Measurements from ENCODE around the gene LSAMP. TPM values are rescaled to one million over a fixed set of nuclear protein-coding genes. Genes with fewer than 3 reads are reported as not detected.
A peak's percentile ranks its signal among the peaks of the same experiment; 100 is the strongest.

Gene LSAMP
- total RNA-seq, 1 experiment from 2014 or later = not detected

DNA sequence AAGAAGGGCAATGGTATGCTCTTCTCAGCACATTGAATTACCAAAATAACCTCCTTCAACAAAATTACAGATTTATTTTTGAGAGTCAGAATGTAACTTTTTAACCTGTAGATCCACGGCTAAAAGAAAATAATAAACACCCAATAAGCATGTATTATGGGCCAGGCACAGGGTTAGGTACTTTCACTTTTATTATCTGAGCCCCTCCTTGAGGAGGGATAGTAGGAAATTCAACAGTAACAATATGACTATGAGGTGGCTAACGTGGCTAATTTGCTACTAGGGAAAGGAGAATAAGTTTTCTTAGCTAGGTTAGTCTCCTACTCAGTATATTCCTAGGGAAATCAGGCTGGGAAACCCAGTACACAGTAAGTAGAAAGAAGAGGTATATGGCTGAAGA is 515.1 kb downstream of the LSAMP start:
- DNase-seq (ENCODE audit: low read depth) = no peak
- in situ Hi-C loops (cut with HindIII; ENCODE audit: low pct_unique_long_range_greater_than_20kb, low sequenced_read_pairs) = no loop called here

DNA sequence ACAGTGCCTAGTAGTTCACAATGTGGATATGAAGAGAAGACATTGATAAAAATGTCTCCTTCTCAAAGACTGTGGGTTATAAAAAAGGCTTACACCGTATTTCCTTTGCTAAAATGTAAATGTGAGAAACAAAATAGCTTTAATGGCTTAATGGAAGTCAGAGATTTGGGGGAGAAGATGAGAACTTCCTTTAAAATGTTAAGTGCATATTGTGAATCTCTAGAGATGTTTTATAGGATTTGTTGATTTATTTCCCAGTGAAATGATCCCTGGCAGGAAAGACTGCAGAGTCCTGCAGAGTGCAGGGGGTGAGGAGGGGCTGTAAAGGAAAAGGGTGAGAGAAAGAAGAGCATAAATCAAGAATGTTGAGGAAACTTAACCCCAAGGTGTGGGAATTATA is 516.9 kb downstream of the LSAMP start:
- no peak for DNase-seq (ENCODE audit: low read depth)
- in situ Hi-C loops (cut with HindIII; ENCODE audit: low pct_unique_long_range_greater_than_20kb, low sequenced_read_pairs) = no loop called here

DNA sequence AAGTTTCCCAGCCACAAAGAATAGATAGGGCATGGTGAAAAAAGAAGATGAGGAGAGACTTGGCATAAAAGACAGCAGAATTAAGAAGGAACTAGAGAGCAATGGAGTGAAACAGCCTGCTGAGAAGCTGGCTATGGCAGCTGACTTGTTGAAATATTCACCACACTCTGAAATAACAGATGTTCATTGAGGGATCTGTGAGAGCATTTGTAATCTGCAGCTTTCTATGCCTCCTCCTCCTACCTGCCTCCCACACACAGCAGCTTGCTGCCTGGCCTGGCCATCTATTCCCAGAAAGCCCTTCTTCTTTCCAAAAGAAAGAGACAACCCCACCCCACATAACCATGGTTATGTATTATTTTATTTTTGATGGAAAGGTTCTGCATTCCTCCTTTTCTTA is 518.1 kb downstream of the LSAMP start:
- in situ Hi-C loops (cut with HindIII; ENCODE audit: low pct_unique_long_range_greater_than_20kb, low sequenced_read_pairs) = no loop called here
- no peak for DNase-seq (ENCODE audit: low read depth)

DNA sequence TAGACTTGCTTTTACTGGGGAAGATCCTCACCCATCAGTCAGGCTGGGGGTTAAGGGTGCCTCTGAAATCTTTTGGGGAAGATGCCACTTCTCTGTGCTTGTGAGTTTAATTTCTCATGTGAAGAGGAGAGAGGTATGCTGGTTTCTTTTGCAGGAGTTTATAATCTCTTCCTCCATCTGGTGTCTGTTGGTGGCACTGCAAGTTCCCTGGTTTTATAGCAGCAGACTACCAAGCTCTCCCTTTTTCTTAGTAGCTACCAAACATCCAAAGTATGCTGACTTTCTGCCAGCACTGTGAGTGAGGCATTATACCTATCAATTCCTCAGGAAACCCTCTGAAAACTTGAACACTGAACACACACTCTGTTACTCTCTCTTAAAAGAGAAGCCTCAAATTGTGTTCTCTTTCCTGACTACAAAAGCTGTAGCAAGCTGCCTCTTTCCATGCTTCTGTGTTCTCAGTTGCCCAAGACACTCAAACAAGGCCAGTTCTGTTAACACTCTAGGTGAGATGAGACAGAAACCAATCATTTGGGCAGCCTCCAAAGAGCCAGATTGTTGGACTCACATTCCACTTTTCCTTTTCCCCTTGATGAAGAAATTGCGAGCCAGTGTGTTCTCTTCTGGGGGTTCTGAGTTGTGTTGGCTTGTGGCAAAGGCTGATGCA is 522.5 kb downstream of the LSAMP start:
- DNase-seq (ENCODE audit: low read depth) = peak; percentile 6
- in situ Hi-C loops (cut with HindIII; ENCODE audit: low pct_unique_long_range_greater_than_20kb, low sequenced_read_pairs) = no loop called here

DNA sequence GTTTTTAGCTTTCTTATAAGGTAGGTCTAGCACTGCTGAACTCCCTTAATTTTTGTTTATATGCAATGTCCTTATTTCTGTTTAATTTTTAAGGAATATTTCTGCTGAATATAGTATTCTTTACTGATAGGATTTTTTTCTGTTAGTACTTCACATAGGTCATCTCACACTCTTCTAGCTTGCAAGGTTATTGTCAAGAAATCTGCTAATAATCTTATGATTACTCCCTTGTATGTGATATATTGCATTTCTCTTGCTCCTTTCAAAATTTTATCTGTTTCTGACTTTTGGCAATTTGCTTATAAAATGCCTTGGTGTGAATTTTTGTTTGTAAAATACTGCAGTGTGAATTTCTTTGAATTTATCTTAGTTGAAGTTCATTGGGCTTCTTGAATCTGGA is 523.6 kb downstream of the LSAMP start:
- DNase-seq (ENCODE audit: low read depth) = no peak
- in situ Hi-C loops (cut with HindIII; ENCODE audit: low pct_unique_long_range_greater_than_20kb, low sequenced_read_pairs) = no loop called here

DNA sequence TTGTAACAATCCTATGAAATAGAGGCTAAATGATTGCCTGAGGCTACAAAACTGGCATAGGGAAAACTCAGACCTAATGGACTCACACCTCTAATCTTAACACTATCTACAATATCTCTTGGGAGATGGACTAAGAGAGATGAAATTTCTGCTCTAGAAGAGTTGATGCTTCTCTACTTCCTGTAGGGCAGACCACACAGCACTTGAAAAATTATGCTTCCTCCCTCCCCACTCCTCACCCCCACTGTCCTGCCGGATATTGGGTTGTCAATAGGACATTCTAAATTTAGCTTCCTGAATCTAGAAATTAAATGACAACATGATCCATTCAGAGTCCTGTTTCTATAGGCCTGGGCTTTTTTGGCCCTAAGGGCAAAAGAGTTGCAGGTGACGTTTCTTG is 526.4 kb downstream of the LSAMP start:
- in situ Hi-C loops (cut with HindIII; ENCODE audit: low pct_unique_long_range_greater_than_20kb, low sequenced_read_pairs) = no loop called here
- DNase-seq (ENCODE audit: low read depth) = no peak

DNA sequence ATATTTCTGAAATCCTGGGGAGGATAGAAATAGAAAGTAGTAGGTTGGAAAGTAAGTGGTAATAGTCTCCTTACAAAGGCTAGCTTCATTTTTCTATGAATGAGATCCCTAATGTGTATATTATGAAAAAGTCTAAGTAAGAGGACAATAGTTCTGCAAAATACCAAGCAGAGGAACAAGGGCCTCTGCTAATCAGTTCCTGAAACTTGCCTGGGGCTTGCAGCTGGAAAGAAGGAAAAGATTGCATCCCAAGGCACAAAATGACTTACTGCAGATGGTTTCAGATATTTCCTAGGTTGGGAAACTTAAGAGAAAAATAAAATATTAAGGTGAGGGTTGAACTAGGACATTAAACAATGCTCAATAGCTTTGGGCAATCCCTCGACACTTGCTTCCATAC is 528.4 kb downstream of the LSAMP start:
- in situ Hi-C loops (cut with HindIII; ENCODE audit: low pct_unique_long_range_greater_than_20kb, low sequenced_read_pairs) = no loop called here
- no peak for DNase-seq (ENCODE audit: low read depth)

DNA sequence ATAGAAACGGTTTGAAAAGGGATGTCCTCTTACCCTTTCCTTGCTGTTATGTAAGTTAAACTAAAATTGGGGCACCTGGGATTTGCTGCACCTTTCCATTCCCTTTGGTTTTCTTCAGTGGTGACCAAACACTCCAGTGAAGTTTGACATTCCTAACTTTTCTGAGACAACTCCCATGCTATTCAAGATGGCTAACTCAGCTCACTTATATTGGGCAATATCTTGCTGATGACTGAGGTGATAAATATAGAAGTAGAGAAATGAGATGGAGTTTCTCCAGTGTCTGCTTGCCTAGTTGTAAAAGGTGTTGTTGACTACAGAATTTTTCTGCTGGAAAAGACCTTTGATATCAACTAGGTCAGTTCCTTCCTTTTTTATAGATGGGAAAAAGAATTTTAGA is 530.2 kb downstream of the LSAMP start:
- no peak for DNase-seq (ENCODE audit: low read depth)
- in situ Hi-C loops (cut with HindIII; ENCODE audit: low pct_unique_long_range_greater_than_20kb, low sequenced_read_pairs) = no loop called here

DNA sequence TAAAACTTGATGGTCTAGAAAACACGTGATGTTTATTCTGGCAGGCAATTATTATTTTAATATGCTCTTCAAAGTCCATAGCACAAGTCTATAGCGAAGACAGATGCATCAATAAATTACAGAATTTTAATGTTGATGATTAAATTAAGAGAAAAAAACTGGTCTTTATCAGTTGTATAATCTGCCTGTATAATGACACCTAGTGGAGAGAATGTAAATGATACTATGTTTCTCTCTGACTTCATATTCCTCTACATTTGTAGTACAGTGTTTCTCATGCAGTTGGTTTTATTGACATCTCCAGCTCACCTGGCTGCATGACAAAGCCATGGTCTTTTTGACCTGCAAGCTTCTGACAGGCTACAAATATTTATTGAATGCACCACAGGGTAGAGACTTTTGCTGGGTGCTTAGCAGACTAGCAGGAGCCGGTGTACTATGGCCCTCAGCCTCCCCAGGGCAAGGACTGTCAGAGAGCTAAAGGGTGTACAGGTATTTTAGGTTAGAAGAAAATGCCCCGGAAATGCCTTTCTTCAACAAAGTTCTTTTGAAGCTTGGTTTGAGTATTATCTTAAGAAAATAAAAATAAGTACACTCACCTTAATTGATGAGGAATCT is 532.1 kb downstream of the LSAMP start:
- no peak for DNase-seq (ENCODE audit: low read depth)
- in situ Hi-C loops (cut with HindIII; ENCODE audit: low pct_unique_long_range_greater_than_20kb, low sequenced_read_pairs) = no loop called here

DNA sequence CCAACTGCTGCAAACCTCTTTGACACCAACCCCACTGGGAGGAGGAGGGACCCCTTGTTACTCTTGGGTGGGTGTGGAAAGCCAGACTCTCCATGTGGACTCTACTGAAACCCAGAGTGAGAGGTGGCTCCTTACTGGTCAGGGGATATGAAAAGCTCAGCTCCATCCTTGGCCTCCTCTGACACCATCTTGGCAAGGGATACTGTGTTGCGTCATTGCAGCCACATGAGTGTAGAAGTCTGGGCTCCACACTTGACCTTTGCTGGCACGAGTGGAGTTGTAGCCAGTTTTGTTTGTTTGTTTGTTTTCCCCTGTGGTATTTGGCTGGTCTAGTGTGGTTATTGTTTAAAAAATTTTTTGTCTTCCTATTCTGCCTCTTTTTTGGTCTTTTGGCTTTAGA is 532.9 kb downstream of the LSAMP start:
- in situ Hi-C loops (cut with HindIII; ENCODE audit: low pct_unique_long_range_greater_than_20kb, low sequenced_read_pairs) = no loop called here
- DNase-seq (ENCODE audit: low read depth) = no peak

DNA sequence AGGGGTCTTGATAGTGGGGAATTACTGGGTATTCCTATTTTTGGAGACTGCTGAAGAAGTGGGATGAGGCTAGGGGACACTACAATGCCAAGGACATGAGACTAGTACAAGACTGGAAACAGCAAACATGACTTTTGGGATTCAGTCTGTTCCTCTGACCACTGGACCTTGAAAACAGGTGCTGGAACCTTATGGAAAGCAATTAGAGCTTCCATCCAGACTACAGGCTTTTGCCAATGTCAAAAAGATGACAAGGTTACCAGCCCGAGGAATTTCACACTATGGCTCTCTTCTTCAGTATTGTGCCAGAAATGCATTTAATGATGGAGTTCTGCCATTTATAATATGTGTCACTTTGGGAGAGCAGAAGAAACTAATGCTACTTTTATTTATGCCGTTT is 539.4 kb downstream of the LSAMP start:
- in situ Hi-C loops (cut with HindIII; ENCODE audit: low pct_unique_long_range_greater_than_20kb, low sequenced_read_pairs) = no loop called here
- no peak for DNase-seq (ENCODE audit: low read depth)

DNA sequence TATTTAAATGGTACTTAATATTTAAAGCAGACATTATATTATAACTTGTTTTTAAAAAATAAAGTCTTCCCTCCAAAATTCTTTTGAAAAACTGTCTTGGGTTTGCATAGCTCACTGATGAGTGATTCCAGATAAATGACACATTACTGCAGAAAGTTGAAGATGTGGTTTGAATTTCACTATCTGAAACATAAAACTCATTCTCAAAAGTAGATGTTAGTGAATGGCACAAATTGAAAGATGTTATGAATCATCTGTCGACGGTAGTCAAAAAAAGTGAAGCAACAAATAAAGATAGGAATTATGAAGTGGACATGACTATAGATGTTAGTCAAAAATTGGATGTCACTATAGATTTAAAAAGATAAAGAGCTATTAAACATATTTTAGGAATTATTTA is 541.4 kb downstream of the LSAMP start:
- in situ Hi-C loops (cut with HindIII; ENCODE audit: low pct_unique_long_range_greater_than_20kb, low sequenced_read_pairs) = no loop called here
- no peak for DNase-seq (ENCODE audit: low read depth)

DNA sequence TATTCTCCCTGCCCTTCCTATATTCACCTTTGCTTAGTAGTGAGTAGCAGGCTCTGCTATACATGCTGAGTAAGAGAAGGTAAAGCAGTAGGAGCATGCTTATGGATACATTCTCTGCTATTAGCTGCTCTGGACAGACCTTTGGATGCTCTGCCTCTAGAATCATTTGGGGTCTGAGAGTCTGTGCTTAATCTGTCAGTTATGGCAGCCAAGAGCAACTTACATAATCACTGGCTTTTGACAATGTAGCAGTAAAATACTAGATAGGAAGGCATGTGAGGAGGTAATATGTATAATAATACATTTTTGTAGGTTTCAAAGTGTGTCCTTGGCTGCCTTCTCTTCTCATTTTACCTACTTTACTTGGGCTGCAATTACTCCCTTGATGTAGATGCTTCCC is 544.3 kb downstream of the LSAMP start:
- no peak for DNase-seq (ENCODE audit: low read depth)
- in situ Hi-C loops (cut with HindIII; ENCODE audit: low pct_unique_long_range_greater_than_20kb, low sequenced_read_pairs) = no loop called here

DNA sequence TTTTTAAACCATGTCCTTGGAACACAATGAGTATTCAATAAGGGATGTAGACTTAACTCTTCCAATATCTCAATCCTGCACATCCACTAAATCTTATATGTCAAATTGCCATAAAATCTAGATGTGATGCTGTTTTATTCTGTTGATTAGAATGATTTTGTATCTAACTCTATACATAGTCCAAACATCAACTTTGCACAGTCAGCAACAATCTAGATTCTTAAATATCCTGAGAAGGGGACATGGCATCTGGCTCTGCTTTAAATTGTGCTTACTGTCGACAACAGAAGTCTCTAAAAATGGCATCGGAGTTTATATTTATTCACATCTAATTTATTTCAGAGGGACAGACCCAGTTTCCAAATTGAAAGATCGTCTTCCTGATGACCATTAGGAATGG is 545.8 kb downstream of the LSAMP start:
- in situ Hi-C loops (cut with HindIII; ENCODE audit: low pct_unique_long_range_greater_than_20kb, low sequenced_read_pairs) = no loop called here
- no peak for DNase-seq (ENCODE audit: low read depth)

DNA sequence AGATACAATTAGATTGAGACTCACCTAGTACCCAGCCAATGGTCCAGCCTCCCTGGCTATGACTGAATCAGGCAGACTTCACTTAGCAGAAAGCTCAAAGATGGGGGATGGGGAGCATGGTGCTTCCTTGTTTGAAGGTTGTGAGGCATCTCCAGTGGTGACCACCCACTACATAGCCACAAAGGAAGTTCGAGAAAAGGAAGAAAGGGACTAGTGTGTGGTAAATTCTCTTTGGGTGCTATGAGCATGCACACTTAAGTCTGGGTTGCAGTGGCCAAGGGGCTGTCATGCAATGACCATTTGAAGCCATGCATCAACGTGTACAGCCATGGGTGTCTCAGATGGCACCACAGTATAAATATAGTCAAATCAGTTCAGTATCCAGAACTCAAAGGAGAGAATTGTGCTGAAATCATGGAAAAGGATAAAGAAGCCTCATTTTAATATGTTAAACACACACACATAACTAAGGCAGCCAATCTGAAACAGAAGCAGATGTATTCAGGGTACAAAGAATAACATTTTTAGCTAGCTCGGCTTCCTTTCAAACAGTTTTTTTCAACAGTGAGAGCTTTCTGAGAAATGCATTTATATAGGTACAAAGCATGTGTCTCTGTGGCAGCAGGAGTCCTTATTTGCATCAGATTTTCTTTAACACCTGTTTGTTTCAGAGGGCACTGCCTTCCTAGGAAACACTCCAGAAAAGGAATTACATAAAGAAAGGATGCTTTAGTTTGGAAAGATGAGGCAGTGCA is 546.5 kb downstream of the LSAMP start:
- in situ Hi-C loops (cut with HindIII; ENCODE audit: low pct_unique_long_range_greater_than_20kb, low sequenced_read_pairs) = no loop called here
- no peak for DNase-seq (ENCODE audit: low read depth)

DNA sequence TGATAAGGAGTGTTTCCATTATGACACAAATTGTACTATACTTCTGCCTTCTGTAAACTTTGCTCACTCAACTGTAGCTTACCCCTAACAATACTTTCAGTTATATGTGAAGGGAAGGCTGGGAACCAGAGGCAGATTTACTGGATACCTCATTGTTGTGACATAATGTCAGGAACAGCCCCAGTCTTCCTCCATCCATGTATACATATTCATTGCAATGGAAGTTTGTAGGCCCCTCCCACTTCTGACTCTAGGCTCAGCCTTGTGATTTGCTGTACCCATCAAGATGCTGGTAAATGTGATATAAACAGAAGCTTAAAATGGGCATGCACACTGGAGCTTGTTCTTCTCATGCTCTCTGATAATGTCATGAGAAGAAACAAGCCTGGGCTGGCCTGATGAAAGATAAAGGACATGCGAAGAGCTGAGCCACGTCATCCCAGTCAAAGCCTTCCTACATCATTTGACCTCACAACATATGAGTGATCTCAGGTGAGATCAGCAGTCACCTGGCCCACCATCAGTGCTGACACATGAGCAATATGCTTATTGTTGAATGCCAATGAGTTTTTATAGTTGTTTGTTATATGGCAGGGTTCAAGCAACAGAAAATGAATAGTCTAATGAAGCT is 554.2 kb downstream of the LSAMP start:
- no peak for DNase-seq (ENCODE audit: low read depth)
- in situ Hi-C loops (cut with HindIII; ENCODE audit: low pct_unique_long_range_greater_than_20kb, low sequenced_read_pairs) = no loop called here

DNA sequence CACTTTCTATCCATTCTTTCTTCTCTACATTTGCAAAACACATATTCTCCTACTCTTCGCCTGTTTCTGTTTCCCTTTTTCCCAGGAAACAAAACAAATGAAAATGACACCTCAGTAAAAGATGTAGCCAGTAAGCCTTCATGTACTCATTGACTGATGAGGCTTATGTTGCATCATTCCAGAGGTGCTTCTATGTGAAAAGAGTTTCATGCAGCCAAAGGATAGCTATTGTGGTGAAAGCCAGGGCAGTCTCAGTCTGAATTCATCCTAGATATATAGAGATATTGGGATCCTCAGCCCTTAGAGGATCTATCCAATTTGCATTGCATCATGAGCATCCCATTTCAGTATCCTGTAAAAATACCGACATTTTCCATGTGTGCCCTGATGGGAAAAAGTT is 554.7 kb downstream of the LSAMP start:
- in situ Hi-C loops (cut with HindIII; ENCODE audit: low pct_unique_long_range_greater_than_20kb, low sequenced_read_pairs) = no loop called here
- no peak for DNase-seq (ENCODE audit: low read depth)

DNA sequence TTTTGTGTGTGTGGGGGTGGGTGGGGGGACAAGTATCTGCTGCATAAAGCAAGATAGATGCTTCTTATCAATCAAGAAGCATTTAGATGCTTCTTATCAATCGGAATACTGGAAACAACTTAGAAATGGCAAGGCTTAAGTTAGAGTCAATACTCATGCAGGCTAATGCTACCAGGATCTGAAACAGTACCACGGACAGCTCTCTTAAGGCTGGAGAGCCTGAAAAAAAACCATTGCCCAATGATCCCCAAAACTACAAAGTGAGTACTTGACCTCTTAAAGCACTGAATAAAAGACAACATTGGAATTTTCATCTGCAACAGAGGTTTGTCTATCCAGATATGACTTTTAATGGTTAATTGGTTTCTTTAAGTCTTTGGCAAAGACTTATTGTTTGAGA is 559.7 kb downstream of the LSAMP start:
- in situ Hi-C loops (cut with HindIII; ENCODE audit: low pct_unique_long_range_greater_than_20kb, low sequenced_read_pairs) = no loop called here
- DNase-seq (ENCODE audit: low read depth) = peak; percentile 1

DNA sequence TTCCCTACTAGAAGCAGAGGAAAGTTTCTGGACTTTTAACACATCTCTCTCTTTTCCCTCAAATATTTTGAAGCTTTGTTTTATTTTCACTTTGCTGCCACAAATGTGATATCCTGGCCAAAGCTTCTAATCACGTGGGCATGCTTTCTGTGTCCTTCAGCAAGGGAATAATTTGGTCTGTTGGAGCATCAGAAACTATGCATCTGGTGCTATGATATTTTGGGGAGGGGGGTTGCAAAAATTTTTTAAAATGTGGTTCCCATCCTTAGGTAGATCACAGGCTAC is 567.7 kb downstream of the LSAMP start:
- in situ Hi-C loops (cut with HindIII; ENCODE audit: low pct_unique_long_range_greater_than_20kb, low sequenced_read_pairs) = no loop called here
- no peak for DNase-seq (ENCODE audit: low read depth)
